B cell (primary cell): ENCODE results near the gene ANKRD31. TPM values are rescaled to one million over a fixed set of nuclear protein-coding genes. Genes with fewer than 3 reads are reported as not detected.

Source experiments
- ATAC-seq: fragments of 200-7000 bp; cut with Tn5 transposase; one replicate; pipeline ENCODE4 v1.10.0; 2021; ENCODE audit warnings: low read depth, mild to moderate bottlenecking, moderate number of reproducible peaks, moderate library complexity
- CTCF ChIA-PET: fragments of 350-600 bp; sonication (Branson Sonifier 250); formaldehyde crosslinking; loops from one replicate; lab custom pipeline; 2021; ENCODE audit warnings: antibody characterized with exemption, inconsistent platforms; lab: Charles Lee
- POLR2A ChIA-PET: fragments of 350-600 bp; sonication (Branson Sonifier 250); formaldehyde crosslinking; loops from one replicate; lab custom pipeline; 2021; ENCODE audit warnings: antibody characterized with exemption; lab: Charles Lee
- DNase-seq: peaks from one replicate; pipeline ENCODE4 v3.0.0; 2013
- H2AFZ ChIP-seq: 2 replicates; pipeline ENCODE4 v1.6.1; 2012; ENCODE audit warnings: mild to moderate bottlenecking, low read depth, low read length; ENCODE audit not compliant: insufficient read depth, poor library complexity, severe bottlenecking
- H3K27ac ChIP-seq, 2 donors: 1 replicate in 1 of 2; 2 replicates in 1 of 2; pipeline ENCODE4 v1.5.1; 2012 to 2013; ENCODE audit warnings: low read length in 2 of 2, mild to moderate bottlenecking in 2 of 2, moderate library complexity in 1 of 2
- H3K27me3 ChIP-seq, 4 experiments: fragments of 200-600 bp in 1 of 4; sonication (generic) in 1 of 4; replicated peaks in 1 of 4; 1 replicate in 2 of 4; 2 replicates in 2 of 4; pipeline versions ENCODE4 v1.6.1 to v1.7.0; 2013 to 2016; ENCODE audit warnings: low read length in 3 of 4, mild to moderate bottlenecking in 2 of 4, mixed read lengths in 1 of 4, moderate library complexity in 1 of 4; ENCODE audit not compliant: insufficient read depth in 4 of 4, control insufficient read depth in 3 of 4; ENCODE audit errors: control extremely low read depth in 1 of 4
- H3K36me3 ChIP-seq, 2 experiments: replicated peaks in 1 of 2; 1 replicate in 1 of 2; 2 replicates in 1 of 2; pipeline versions ENCODE4 v1.6.1 to v1.7.1; 2013; ENCODE audit warnings: low read length in 1 of 2; ENCODE audit not compliant: insufficient read depth in 2 of 2, control insufficient read depth in 1 of 2; ENCODE audit errors: control extremely low read depth in 1 of 2, extremely low read depth in 1 of 2
- H3K4me1 ChIP-seq, 2 donors: fragments of 200-600 bp in 1 of 2; sonication (generic) in 1 of 2; 1 replicate in 1 of 2; 2 replicates in 1 of 2; pipeline versions ENCODE4 v1.5.1 to v1.6.1; 2013 to 2017; ENCODE audit warnings: low read length in 2 of 2; ENCODE audit not compliant: control insufficient read depth in 2 of 2, insufficient read depth in 2 of 2
- H3K4me2 ChIP-seq: replicated peaks from 2 replicates; pipeline ENCODE3; 2012; ENCODE audit warnings: mild to moderate bottlenecking, low read depth, low read length; ENCODE audit not compliant: poor library complexity, severe bottlenecking
- H3K4me3 ChIP-seq, 5 experiments: fragments of 200-600 bp in 1 of 5; sonication (generic) in 1 of 5; 1 replicate in 3 of 5; 2 replicates in 2 of 5; pipeline versions ENCODE4 v1.5.1 to v1.7.0; 2011 to 2016; ENCODE audit warnings: low read length in 4 of 5, mild to moderate bottlenecking in 4 of 5, low read depth in 2 of 5, control low read depth in 1 of 5, moderate library complexity in 1 of 5; ENCODE audit not compliant: insufficient read depth in 1 of 5; ENCODE audit errors: control extremely low read depth in 1 of 5, extremely low read depth in 1 of 5
- H3K79me2 ChIP-seq: fragments of 200-600 bp; sonication (generic); one replicate; pipeline ENCODE4 v1.6.0; 2016; ENCODE audit warnings: low read length; ENCODE audit not compliant: control insufficient read depth, insufficient read depth
- H3K9ac ChIP-seq: fragments of 200-600 bp; sonication (generic); 2 replicates; pipeline ENCODE4 v1.6.1; 2017; ENCODE audit warnings: mild to moderate bottlenecking, low read length, moderate library complexity
- H3K9me3 ChIP-seq, 3 donors: one replicate each; pipeline versions ENCODE4 v1.6.1 to v1.7.1; 2013; ENCODE audit warnings: low read length in 2 of 3; ENCODE audit not compliant: control insufficient read depth in 2 of 3, insufficient read depth in 1 of 3; ENCODE audit errors: control extremely low read depth in 1 of 3
- H4K20me1 ChIP-seq: 2 replicates; pipeline ENCODE4 v1.6.0; 2012; ENCODE audit warnings: mild to moderate bottlenecking, low read length; ENCODE audit not compliant: insufficient read depth, control insufficient read depth, poor library complexity, severe bottlenecking
- H3K27ac Mint-ChIP-seq: one replicate; pipeline ENCODE4 v1.8.0; 2021; ENCODE audit warnings: mixed read lengths
- H3K27me3 Mint-ChIP-seq: one replicate; pipeline ENCODE4 v1.8.0; 2021; ENCODE audit warnings: mixed read lengths
- H3K4me1 Mint-ChIP-seq: one replicate; pipeline ENCODE4 v1.8.0; 2021; ENCODE audit warnings: mixed read lengths
- H3K4me3 Mint-ChIP-seq: one replicate; pipeline ENCODE4 v1.8.0; 2021; ENCODE audit warnings: mixed read lengths
- H3K9me3 Mint-ChIP-seq: one replicate; pipeline ENCODE4 v1.8.0; 2022; ENCODE audit warnings: mixed read lengths; ENCODE audit not compliant: insufficient read depth
- EZH2 ChIP-seq: IDR thresholded peaks from 2 replicates; pipeline ENCODE4 v1.6.1; 2012; ENCODE audit warnings: borderline replicate concordance, low read depth, mild to moderate bottlenecking, moderate library complexity, low read length; ENCODE audit not compliant: insufficient read depth, poor library complexity, severe bottlenecking
- WGBS: methylation state at CpG from one replicate; pipeline ENCODE4 v1.1.5; 2013; ENCODE audit warnings: missing lambda C conversion rate; ENCODE audit not compliant: insufficient coverage; 5-methylcytosine and 5-hydroxymethylcytosine counted together
- intact Hi-C: fragments of 100-400 bp; cut with micrococcal nuclease; formaldehyde crosslinking; loops from one replicate; pipeline ENCODE4 v1.10.0; 2022
- polyA plus RNA-seq: library from polyadenylated mRNA; depleted of rRNA; stranded (reverse); fragments of >200 nt; gene quantifications from 2 replicates; pipeline ENCODE4 v1.2.3, GENCODE V29; 2012
- small RNA-seq: library from RNA; depleted of rRNA; stranded (forward); fragments of <200 nt; gene quantifications from one replicate; pipeline ENCODE3, GENCODE V24; 2012; ENCODE audit warnings: low replicate concordance, low read depth; ENCODE audit not compliant: insufficient read length
- total RNA-seq, 2 donors: library from RNA; stranded (reverse); fragments of 120-200 nt in 1 of 2; gene quantifications; 1 replicate in 1 of 2; 2 replicates in 1 of 2; pipeline versions ENCODE4 v1.2.3 to v1.2.4, GENCODE V29; 2013 to 2022
- TF ChIP-seq, protein P1 (sequence below): fragments of 200-600 bp; IDR thresholded peaks from one replicate; pipeline ENCODE4 v1.8.0; 2022; ENCODE audit warnings: antibody characterized with exemption, mild to moderate bottlenecking

The ANKRD31 gene
- total and polyA plus RNA-seq, 2 donors (not counting 1 experiment from before 2014, with no cell fraction given) = 0.06 to 0.10 TPM

DNA sequence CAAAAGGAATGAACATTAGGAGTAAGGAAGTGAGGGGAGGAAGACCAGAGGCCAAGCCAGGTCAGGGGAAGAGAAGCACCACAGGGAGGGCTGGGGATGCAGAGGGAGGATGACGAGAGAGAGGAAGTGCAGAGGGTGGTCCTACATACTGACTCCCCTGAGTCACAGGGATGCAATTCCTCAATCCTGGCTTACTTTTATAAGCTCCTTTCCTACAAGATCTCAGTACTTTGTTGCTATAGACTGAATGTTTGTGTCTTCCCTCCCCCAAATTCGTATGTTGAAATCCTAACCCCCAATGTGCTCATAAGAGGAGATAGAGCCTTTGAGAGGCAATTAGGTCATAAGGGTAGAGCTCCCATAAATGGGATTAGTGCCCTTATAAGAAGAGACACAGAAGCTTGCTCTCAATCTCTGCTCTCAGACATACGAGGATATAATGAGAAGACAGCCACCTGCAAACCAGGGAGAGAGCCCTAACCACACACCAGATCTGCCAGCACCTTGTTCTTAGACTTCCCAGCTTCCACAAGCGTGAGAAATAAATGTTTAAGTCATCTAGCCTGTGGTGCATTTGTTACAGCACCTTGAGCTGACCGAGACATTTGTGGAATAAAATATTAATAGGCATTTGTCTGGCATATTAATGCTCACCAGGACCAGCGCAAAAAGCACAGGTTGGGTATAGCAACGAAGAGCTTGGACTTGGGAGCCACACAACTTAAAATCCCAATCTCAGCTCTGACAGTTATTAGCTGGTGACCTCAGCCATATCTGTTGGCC, 217.7 kb downstream of the ANKRD31 start:
- H3K4me3 ChIP-seq = no peak overlapping the region
- TF ChIP-seq, protein P1, sequence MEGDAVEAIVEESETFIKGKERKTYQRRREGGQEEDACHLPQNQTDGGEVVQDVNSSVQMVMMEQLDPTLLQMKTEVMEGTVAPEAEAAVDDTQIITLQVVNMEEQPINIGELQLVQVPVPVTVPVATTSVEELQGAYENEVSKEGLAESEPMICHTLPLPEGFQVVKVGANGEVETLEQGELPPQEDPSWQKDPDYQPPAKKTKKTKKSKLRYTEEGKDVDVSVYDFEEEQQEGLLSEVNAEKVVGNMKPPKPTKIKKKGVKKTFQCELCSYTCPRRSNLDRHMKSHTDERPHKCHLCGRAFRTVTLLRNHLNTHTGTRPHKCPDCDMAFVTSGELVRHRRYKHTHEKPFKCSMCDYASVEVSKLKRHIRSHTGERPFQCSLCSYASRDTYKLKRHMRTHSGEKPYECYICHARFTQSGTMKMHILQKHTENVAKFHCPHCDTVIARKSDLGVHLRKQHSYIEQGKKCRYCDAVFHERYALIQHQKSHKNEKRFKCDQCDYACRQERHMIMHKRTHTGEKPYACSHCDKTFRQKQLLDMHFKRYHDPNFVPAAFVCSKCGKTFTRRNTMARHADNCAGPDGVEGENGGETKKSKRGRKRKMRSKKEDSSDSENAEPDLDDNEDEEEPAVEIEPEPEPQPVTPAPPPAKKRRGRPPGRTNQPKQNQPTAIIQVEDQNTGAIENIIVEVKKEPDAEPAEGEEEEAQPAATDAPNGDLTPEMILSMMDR = no peak
- no peak for TF ChIP-seq EZH2
- H3K27me3 Mint-ChIP-seq = peaks cover 12% of the 10 kb centered on the region
- no peaks in the 10 kb centered on the region for H3K79me2 ChIP-seq
- H2AFZ ChIP-seq = no peak overlapping the region
- POLR2A ChIA-PET = no interaction called here
- no peaks in the 10 kb centered on the region for H3K9me3 ChIP-seq
- H4K20me1 ChIP-seq = no peaks in the 10 kb centered on the region
- CTCF ChIA-PET = no interaction called here
- H3K4me3 Mint-ChIP-seq = no peak overlapping the region
- no peak overlapping the region for H3K4me2 ChIP-seq
- no peaks in the 10 kb centered on the region for H3K9me3 Mint-ChIP-seq
- 83% methylated on average over 4 of the region's 7 CpGs for WGBS
- H3K9ac ChIP-seq = no peak overlapping the region
- H3K27ac Mint-ChIP-seq = no peak overlapping the region
- ATAC-seq (no peak), DNase-seq (no peak)
- intact Hi-C loops = no loop called here
- H3K4me1 ChIP-seq = no peaks in the 10 kb centered on the region
- H3K27ac ChIP-seq = no peak overlapping the region
- no peaks in the 10 kb centered on the region for H3K36me3 ChIP-seq
- no peaks in the 10 kb centered on the region for H3K4me1 Mint-ChIP-seq
- no peaks in the 10 kb centered on the region for H3K27me3 ChIP-seq

Small RNA genes lying within 50 kb of the gene (small RNA-seq; reads per million reads assigned to genes)
- gene SUMO2P5 = not detected

Other genes starting within 250 kb of the ANKRD31 start
- gene GCNT4, start 184.3 kb downstream of the ANKRD31 start, total RNA-seq = not detected in 2 replicates
- gene GCNT4, start 184.3 kb downstream of the ANKRD31 start, polyA plus RNA-seq = 0.01 and 0.06 TPM in 2 replicates
- gene HMGCR, start 100.3 kb upstream of the ANKRD31 start, total RNA-seq = 55.7 and 64.6 TPM in 2 replicates
- gene HMGCR, start 100.3 kb upstream of the ANKRD31 start, polyA plus RNA-seq = 8.1 and 22.9 TPM in 2 replicates